Measurements from ENCODE around the gene GTPBP2.

DNA sequence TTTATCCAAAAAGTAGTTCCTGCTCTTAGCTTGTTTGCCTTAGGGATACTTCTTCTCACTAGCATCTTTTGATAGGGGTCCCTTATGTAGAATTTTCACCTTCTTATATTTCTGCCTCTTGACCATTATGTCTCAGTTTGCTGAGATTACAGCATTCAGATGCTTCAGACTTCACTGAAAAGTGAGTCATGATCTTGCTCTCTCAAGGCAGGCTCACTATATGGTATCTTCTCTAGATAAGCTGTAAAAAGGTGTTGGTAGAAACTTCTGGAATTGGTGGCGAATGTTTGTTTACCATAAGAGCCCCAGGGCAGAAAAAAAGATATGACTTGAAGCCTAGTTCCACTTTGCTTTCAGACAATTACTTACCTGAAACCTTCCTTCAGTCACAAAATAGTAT lies 19.7 kb downstream of the GTPBP2 start:
- TF ChIP-seq, protein P1, sequence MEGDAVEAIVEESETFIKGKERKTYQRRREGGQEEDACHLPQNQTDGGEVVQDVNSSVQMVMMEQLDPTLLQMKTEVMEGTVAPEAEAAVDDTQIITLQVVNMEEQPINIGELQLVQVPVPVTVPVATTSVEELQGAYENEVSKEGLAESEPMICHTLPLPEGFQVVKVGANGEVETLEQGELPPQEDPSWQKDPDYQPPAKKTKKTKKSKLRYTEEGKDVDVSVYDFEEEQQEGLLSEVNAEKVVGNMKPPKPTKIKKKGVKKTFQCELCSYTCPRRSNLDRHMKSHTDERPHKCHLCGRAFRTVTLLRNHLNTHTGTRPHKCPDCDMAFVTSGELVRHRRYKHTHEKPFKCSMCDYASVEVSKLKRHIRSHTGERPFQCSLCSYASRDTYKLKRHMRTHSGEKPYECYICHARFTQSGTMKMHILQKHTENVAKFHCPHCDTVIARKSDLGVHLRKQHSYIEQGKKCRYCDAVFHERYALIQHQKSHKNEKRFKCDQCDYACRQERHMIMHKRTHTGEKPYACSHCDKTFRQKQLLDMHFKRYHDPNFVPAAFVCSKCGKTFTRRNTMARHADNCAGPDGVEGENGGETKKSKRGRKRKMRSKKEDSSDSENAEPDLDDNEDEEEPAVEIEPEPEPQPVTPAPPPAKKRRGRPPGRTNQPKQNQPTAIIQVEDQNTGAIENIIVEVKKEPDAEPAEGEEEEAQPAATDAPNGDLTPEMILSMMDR (IDR thresholded peaks at IDR 0.05): no peak
- TF ChIP-seq EZH2 (IDR thresholded peaks at IDR 0.05; ENCODE audit: borderline replicate concordance, insufficient read depth, low read depth, low read length, poor library complexity, severe bottlenecking): no peak
